IMR-90 (cell line): Measurements from ENCODE around the gene STXBP2. TPM values are rescaled to one million over a fixed set of nuclear protein-coding genes. Genes with fewer than 3 reads are reported as not detected.

Experiments used
- ATAC-seq: fragments of 200-7000 bp; cut with Tn5 transposase; 2 replicates; pipeline ENCODE4 v1.9.1; 2020; ENCODE audit warnings: low read depth, mild to moderate bottlenecking, moderate library complexity
- BruUV-seq: library from RNA; stranded (reverse); fragments of 400-500 nt; replicated peaks from 2 replicates; lab custom pipeline; 2021; lab: Mats Ljungman, UMichigan
- CTCF ChIA-PET: fragments of 300-600 bp; formaldehyde crosslinking; extraction: SDS; loops from one replicate; lab custom pipeline; 2021; ENCODE audit warnings: antibody characterized with exemption; lab: Yijun Ruan, JAX
- POLR2A ChIA-PET: fragments of 300-600 bp; sonication (Branson Sonifier 250); formaldehyde crosslinking; loops from one replicate; lab custom pipeline; 2022; ENCODE audit warnings: antibody characterized with exemption; ENCODE audit not compliant: unreplicated experiment; lab: Charles Lee
- DNase-seq: peaks from one replicate; pipeline ENCODE4 v3.0.0; 2013
- H2AFZ ChIP-seq: replicated peaks from 2 replicates; pipeline ENCODE3; 2013; ENCODE audit warnings: low read length, mild to moderate bottlenecking; ENCODE audit not compliant: poor library complexity
- H2AK5ac ChIP-seq: 2 replicates; pipeline ENCODE4 v1.6.1; 2013; ENCODE audit warnings: low read depth, low read length, inconsistent platforms
- H2AK9ac ChIP-seq: replicated peaks from 2 replicates; pipeline ENCODE3; 2013; ENCODE audit warnings: mild to moderate bottlenecking, low read depth, low read length, moderate library complexity; ENCODE audit not compliant: poor library complexity
- H2BK120ac ChIP-seq: 2 replicates; pipeline ENCODE4 v1.6.1; 2013; ENCODE audit warnings: low read depth, low read length, inconsistent platforms
- H2BK15ac ChIP-seq: 3 replicates; pipeline ENCODE4 v1.6.1; 2013; ENCODE audit warnings: low read depth, low read length, inconsistent platforms
- H2BK20ac ChIP-seq: 2 replicates; pipeline ENCODE4 v1.6.1; 2013; ENCODE audit warnings: low read depth, mild to moderate bottlenecking, inconsistent platforms, low read length, moderate library complexity
- H2BK5ac ChIP-seq: 2 replicates; pipeline ENCODE4 v1.6.1; 2013; ENCODE audit warnings: mild to moderate bottlenecking, low read depth, low read length, inconsistent platforms; ENCODE audit not compliant: poor library complexity, severe bottlenecking
- H3K14ac ChIP-seq: replicated peaks from 2 replicates; pipeline ENCODE4 v1.6.1; 2013; ENCODE audit warnings: low read depth, low read length, inconsistent platforms
- H3K18ac ChIP-seq: 2 replicates; pipeline ENCODE4 v1.6.1; 2013; ENCODE audit warnings: low read depth, low read length, control low read depth
- H3K23ac ChIP-seq: 2 replicates; pipeline ENCODE4 v1.6.1; 2013; ENCODE audit warnings: low read depth, low read length, inconsistent platforms
- H3K27ac ChIP-seq: 2 replicates; pipeline ENCODE4 v1.5.1; 2013; ENCODE audit warnings: mild to moderate bottlenecking, control low read depth, low read length; ENCODE audit not compliant: insufficient read depth
- H3K27me3 ChIP-seq: 2 replicates; pipeline ENCODE4 v1.6.1; 2013; ENCODE audit warnings: low read length; ENCODE audit not compliant: control insufficient read depth, insufficient read depth
- H3K36me3 ChIP-seq: 2 replicates; pipeline ENCODE4 v1.6.1; 2013; ENCODE audit warnings: low read length, mixed read lengths; ENCODE audit not compliant: control insufficient read depth, insufficient read depth
- H3K4ac ChIP-seq: 2 replicates; pipeline ENCODE4 v1.6.1; 2013; ENCODE audit warnings: low read depth, low read length, inconsistent platforms
- H3K4me1 ChIP-seq: 2 replicates; pipeline ENCODE4 v1.6.1; 2013; ENCODE audit warnings: low read length, mixed read lengths; ENCODE audit not compliant: control insufficient read depth, insufficient read depth
- H3K4me2 ChIP-seq: 2 replicates; pipeline ENCODE4 v1.6.1; 2013; ENCODE audit warnings: low read depth, mild to moderate bottlenecking, control low read depth, low read length, moderate library complexity
- H3K4me3 ChIP-seq: 2 replicates; pipeline ENCODE4 v1.5.1; 2013; ENCODE audit warnings: low read depth, mild to moderate bottlenecking, control low read depth, low read length, moderate library complexity; ENCODE audit not compliant: insufficient read depth
- H3K56ac ChIP-seq: 2 replicates; pipeline ENCODE4 v1.6.1; 2013; ENCODE audit warnings: low read length, inconsistent platforms; ENCODE audit not compliant: insufficient read depth; ENCODE audit errors: extremely low read depth
- H3K79me1 ChIP-seq, 2 experiments: 2 replicates each; pipeline ENCODE4 v1.6.1; 2013; ENCODE audit warnings: low read length in 2 of 2, inconsistent platforms in 1 of 2, low read depth in 1 of 2
- H3K9ac ChIP-seq: 2 replicates; pipeline ENCODE4 v1.6.1; 2013; ENCODE audit warnings: low read depth, low read length, control low read depth
- H3K9me1 ChIP-seq: 2 replicates; pipeline ENCODE4 v1.6.1; 2013; ENCODE audit warnings: low read length, inconsistent platforms; ENCODE audit not compliant: insufficient read depth
- H3K9me3 ChIP-seq: 2 replicates; pipeline ENCODE4 v1.6.1; 2013; ENCODE audit warnings: low read length; ENCODE audit not compliant: control insufficient read depth, insufficient read depth
- H4K20me1 ChIP-seq: 2 replicates; pipeline ENCODE4 v1.6.1; 2013; ENCODE audit warnings: low read length, inconsistent platforms; ENCODE audit not compliant: insufficient read depth
- H4K5ac ChIP-seq: 2 replicates; pipeline ENCODE4 v1.6.1; 2013; ENCODE audit warnings: mild to moderate bottlenecking, low read depth, low read length, control low read depth
- H4K8ac ChIP-seq, 2 experiments: 2 replicates each; pipeline ENCODE4 v1.6.1; 2013; ENCODE audit warnings: low read depth in 2 of 2, low read length in 2 of 2, control low read depth in 1 of 2, inconsistent platforms in 1 of 2
- H4K91ac ChIP-seq: 2 replicates; pipeline ENCODE4 v1.6.1; 2013; ENCODE audit warnings: low read depth, low read length, inconsistent platforms; ENCODE audit not compliant: insufficient read depth
- BHLHE40 ChIP-seq: fragments of 150-350 bp; IDR thresholded peaks from 2 replicates; pipeline ENCODE4 v1.6.1; 2016; ENCODE audit warnings: mild to moderate bottlenecking, low read depth, low read length
- CEBPB ChIP-seq: IDR thresholded peaks from 2 replicates; pipeline ENCODE4 v1.6.1; 2012; ENCODE audit warnings: low read depth, low read length, improper control_type of control experiment
- CHD1 ChIP-seq: IDR thresholded peaks from 2 replicates; pipeline ENCODE4 v1.6.1; 2012; ENCODE audit warnings: low read depth, low read length, improper control_type of control experiment
- FOS ChIP-seq: fragments of 150-350 bp; IDR thresholded peaks from 2 replicates; pipeline ENCODE4 v1.6.1; 2016; ENCODE audit warnings: low read depth, low read length
- MAFK ChIP-seq: IDR thresholded peaks from 2 replicates; pipeline ENCODE4 v1.6.1; 2012; ENCODE audit warnings: low read depth, low read length, improper control_type of control experiment
- MAZ ChIP-seq: IDR thresholded peaks from 2 replicates; pipeline ENCODE4 v1.6.1; 2012; ENCODE audit warnings: low read depth, mild to moderate bottlenecking, low read length, improper control_type of control experiment, moderate library complexity, borderline replicate concordance
- MXI1 ChIP-seq: IDR thresholded peaks from 2 replicates; pipeline ENCODE4 v1.6.1; 2012; ENCODE audit warnings: low read depth, mild to moderate bottlenecking, low read length, moderate library complexity, borderline replicate concordance
- NFE2L2 ChIP-seq: fragments of 150-350 bp; IDR thresholded peaks from 2 replicates; pipeline ENCODE4 v1.6.1; 2016; ENCODE audit warnings: low read depth, mild to moderate bottlenecking, low read length
- POLR2A ChIP-seq: IDR thresholded peaks from 2 replicates; pipeline ENCODE4 v1.6.1; 2012; ENCODE audit warnings: mild to moderate bottlenecking, low read depth, low read length
- RAD21 ChIP-seq: IDR thresholded peaks from 2 replicates; pipeline ENCODE4 v1.6.1; 2012; ENCODE audit warnings: low read length, improper control_type of control experiment
- RCOR1 ChIP-seq: IDR thresholded peaks from 2 replicates; pipeline ENCODE4 v1.6.1; 2012; ENCODE audit warnings: mild to moderate bottlenecking, low read length, improper control_type of control experiment; ENCODE audit not compliant: insufficient replicate concordance
- RFX5 ChIP-seq: IDR thresholded peaks from 2 replicates; pipeline ENCODE4 v1.8.0; 2012; ENCODE audit warnings: low read depth, mild to moderate bottlenecking, low read length, moderate library complexity
- SMC3 ChIP-seq: fragments of 150-350 bp; IDR thresholded peaks from 2 replicates; pipeline ENCODE4 v1.6.1; 2016; ENCODE audit warnings: low read depth, mild to moderate bottlenecking, antibody characterized with exemption, low read length, moderate library complexity
- dilution Hi-C: fragments of 300-500 bp; cut with HindIII; formaldehyde crosslinking; loops from one replicate; pipeline ENCODE4 v1.14.3; 2018; ENCODE audit warnings: low sequenced_read_pairs; ENCODE audit not compliant: unreplicated experiment
- in situ Hi-C: fragments of 300-500 bp; cut with MboI; formaldehyde crosslinking; loops from 3 replicates; pipeline ENCODE4 v1.14.3; 2019; ENCODE audit warnings: low sequenced_read_pairs, inconsistent platforms, mixed read lengths
- intact Hi-C: fragments of 100-400 bp; cut with micrococcal nuclease; formaldehyde crosslinking; loops from 2 replicates; pipeline ENCODE4 v1.10.0; 2022
- polyA plus RNA-seq, 3 experiments: library from polyadenylated mRNA; depleted of rRNA; stranded (reverse); fragments of >200 nt; gene quantifications; 2 replicates each; pipeline ENCODE4 v1.2.3, GENCODE V29; 2012; ENCODE audit warnings: low replicate concordance in 1 of 3
- total RNA-seq: library from RNA; depleted of rRNA; stranded (reverse); fragments of >200 nt; gene quantifications from 2 replicates; pipeline ENCODE4 v1.2.3, GENCODE V29; 2012
- TF ChIP-seq, protein P1 (sequence below): fragments of 150-350 bp; IDR thresholded peaks from 2 replicates; pipeline ENCODE4 v1.6.1; 2017; ENCODE audit warnings: mild to moderate bottlenecking, antibody characterized with exemption, low read length, low read depth
- TF ChIP-seq, protein P2 (sequence below): fragments of 150-350 bp; IDR thresholded peaks from 2 replicates; pipeline ENCODE4 v1.6.1; 2016; ENCODE audit warnings: low read depth, mild to moderate bottlenecking, low read length, moderate library complexity, borderline replicate concordance
- TF ChIP-seq, protein P3 (sequence below): conservative IDR thresholded peaks from 2 replicates; pipeline ENCODE4 v1.5.1; 2012; ENCODE audit warnings: mild to moderate bottlenecking, low read depth, low read length, improper control_type of control experiment

Gene STXBP2
- total and polyA plus RNA-seq, 2 of the 4 experiments (the other 2 are of a cell fraction): 3.9 to 12.6 TPM

DNA sequence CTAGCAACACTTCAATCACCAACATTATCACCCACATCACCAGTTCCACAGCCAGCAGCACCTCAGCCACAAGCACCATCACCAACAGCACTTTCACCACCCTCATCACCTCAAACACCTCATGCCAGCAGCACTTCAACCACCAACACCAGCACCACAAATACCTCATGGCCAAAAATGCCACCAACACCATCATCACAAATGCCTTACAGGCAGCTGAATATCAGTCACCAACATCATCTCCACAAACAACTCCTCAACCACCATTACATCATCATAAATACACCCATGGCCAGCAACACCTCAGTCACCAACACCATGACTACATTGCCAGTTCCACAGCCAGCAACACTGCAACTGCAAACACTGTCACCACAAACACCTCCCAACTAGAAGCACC is 54.6 kb downstream of the STXBP2 start:
- H3K9me3 ChIP-seq: peaks cover 2% of the 10 kb centered on the region; the same call in 1 of the 2 replicates
- H3K9ac ChIP-seq: no peak overlapping the region
- no peak overlapping the region for H3K56ac ChIP-seq
- H4K20me1 ChIP-seq: no peaks in the 10 kb centered on the region
- H3K14ac ChIP-seq: no peak overlapping the region
- no peak overlapping the region for H2BK15ac ChIP-seq
- DNase-seq (no peak), ATAC-seq (no peak)
- peaks cover 3% of the 10 kb centered on the region; the same call in 1 of the 2 replicates for H3K27me3 ChIP-seq
- H3K4me1 ChIP-seq: no peaks in the 10 kb centered on the region
- H3K4me3 ChIP-seq: no peak overlapping the region
- no peak overlapping the region for H2AFZ ChIP-seq
- H2AK5ac ChIP-seq: no peak overlapping the region
- CTCF ChIA-PET: interaction anchor here (0.6 kb wide), 1 partner anchor 874 kb away, joined by 3 read pairs; no protein-coding TSS in a partner anchor
- no peaks in the 10 kb centered on the region for H3K9me1 ChIP-seq
- POLR2A ChIA-PET: no interaction called here
- no peak for TF ChIP-seq FOS
- TF ChIP-seq RAD21: no peak
- no peak for TF ChIP-seq MAZ
- no peak for TF ChIP-seq NFE2L2
- no peak for TF ChIP-seq POLR2A
- TF ChIP-seq, protein P1, sequence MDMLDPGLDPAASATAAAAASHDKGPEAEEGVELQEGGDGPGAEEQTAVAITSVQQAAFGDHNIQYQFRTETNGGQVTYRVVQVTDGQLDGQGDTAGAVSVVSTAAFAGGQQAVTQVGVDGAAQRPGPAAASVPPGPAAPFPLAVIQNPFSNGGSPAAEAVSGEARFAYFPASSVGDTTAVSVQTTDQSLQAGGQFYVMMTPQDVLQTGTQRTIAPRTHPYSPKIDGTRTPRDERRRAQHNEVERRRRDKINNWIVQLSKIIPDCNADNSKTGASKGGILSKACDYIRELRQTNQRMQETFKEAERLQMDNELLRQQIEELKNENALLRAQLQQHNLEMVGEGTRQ: no peak
- TF ChIP-seq, protein P2, sequence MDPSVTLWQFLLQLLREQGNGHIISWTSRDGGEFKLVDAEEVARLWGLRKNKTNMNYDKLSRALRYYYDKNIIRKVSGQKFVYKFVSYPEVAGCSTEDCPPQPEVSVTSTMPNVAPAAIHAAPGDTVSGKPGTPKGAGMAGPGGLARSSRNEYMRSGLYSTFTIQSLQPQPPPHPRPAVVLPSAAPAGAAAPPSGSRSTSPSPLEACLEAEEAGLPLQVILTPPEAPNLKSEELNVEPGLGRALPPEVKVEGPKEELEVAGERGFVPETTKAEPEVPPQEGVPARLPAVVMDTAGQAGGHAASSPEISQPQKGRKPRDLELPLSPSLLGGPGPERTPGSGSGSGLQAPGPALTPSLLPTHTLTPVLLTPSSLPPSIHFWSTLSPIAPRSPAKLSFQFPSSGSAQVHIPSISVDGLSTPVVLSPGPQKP: no peak
- TF ChIP-seq CHD1: no peak
- no peak for TF ChIP-seq MXI1
- TF ChIP-seq, protein P3, sequence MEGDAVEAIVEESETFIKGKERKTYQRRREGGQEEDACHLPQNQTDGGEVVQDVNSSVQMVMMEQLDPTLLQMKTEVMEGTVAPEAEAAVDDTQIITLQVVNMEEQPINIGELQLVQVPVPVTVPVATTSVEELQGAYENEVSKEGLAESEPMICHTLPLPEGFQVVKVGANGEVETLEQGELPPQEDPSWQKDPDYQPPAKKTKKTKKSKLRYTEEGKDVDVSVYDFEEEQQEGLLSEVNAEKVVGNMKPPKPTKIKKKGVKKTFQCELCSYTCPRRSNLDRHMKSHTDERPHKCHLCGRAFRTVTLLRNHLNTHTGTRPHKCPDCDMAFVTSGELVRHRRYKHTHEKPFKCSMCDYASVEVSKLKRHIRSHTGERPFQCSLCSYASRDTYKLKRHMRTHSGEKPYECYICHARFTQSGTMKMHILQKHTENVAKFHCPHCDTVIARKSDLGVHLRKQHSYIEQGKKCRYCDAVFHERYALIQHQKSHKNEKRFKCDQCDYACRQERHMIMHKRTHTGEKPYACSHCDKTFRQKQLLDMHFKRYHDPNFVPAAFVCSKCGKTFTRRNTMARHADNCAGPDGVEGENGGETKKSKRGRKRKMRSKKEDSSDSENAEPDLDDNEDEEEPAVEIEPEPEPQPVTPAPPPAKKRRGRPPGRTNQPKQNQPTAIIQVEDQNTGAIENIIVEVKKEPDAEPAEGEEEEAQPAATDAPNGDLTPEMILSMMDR: no peak
- TF ChIP-seq RFX5: no peak
- no peak for TF ChIP-seq SMC3
- no peak for TF ChIP-seq CEBPB
- no peak for TF ChIP-seq MAFK
- TF ChIP-seq BHLHE40: no peak
- TF ChIP-seq RCOR1: no peak
- H2AK9ac ChIP-seq: no peak overlapping the region
- H3K4me2 ChIP-seq: no peak overlapping the region
- no peak overlapping the region for H4K91ac ChIP-seq
- H4K8ac ChIP-seq: no peak overlapping the region
- no peaks in the 10 kb centered on the region for H3K79me1 ChIP-seq
- H3K18ac ChIP-seq: no peak overlapping the region
- H3K27ac ChIP-seq: no peak overlapping the region
- dilution Hi-C loops (no loop called here), in situ Hi-C loops (no loop called here), intact Hi-C loops (no loop called here)
- no peak overlapping the region for H3K4ac ChIP-seq
- H4K5ac ChIP-seq: no peak overlapping the region
- H2BK5ac ChIP-seq: no peak overlapping the region
- H3K23ac ChIP-seq: no peak overlapping the region
- no peaks in the 10 kb centered on the region for H3K36me3 ChIP-seq
- BruUV-seq: no TSS peak
- H2BK120ac ChIP-seq: no peak overlapping the region
- no peak overlapping the region for H2BK20ac ChIP-seq
